Measurements from ENCODE around the gene MEGF9.

DNA sequence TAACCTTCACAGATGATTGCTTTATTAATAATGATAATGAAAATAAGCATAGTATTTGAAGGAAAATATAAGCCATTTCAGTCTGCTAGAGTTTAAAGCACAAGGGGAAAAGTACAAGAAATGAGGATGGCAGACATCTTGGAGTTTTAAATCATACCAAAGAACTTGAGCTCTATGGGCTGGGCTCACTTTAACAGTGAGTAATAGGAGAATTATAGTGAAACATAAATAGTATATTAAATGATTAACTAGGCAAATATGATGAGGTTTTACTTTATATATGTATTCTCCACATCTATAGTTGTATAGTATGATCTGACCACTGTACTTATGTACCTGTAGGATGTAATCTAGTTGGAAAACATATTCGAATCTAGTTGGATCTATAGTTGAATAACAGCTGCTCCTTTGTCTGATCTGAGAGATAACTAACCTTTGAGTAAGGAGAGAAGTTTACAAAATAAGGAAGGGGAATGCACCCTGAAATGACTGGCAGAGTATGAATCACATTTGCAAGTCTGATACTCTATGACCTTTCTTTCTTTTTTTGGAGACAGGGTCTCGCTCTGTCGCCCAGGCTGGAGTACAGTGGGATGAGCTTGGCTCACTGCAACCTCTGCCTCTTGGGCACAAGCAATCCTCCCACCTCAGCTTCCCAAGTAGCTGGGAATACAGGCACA lies 17.6 kb downstream of the MEGF9 start:
- no peak for TF ChIP-seq CTCF (IDR thresholded peaks at IDR 0.05)
- no peak for TF ChIP-seq POLR2A (IDR thresholded peaks at IDR 0.05)
